ENCODE measurements around the gene DAPK2. TPM values are rescaled to one million over a fixed set of nuclear protein-coding genes. Genes with fewer than 3 reads are reported as not detected.

The DAPK2 gene
- total RNA-seq, 2 donors from 2014 or later, result 6.1 to 10.6 TPM

DNA sequence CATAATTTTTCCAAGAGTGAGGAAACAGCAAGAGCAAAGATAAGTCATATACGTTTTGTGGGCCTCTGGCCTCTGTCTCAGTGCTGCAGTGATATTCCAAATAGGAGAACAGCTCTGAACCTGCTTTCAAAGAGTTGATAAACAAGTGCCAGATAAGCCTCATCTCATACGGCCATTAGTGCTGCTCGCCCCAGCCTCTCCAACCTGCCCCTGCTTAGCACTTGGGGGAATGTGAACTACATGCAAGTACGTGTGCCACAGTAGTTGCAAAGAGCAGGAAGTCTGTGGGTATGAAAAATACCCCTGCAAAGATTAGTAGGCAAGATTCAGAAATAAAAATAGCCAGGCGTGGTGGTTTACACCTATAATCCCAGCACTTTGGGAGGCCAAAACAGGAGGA lies 14.0 kb downstream of the DAPK2 start:
- Histone ChIP-seq H3K27me3 (replicated peaks; ENCODE audit: insufficient read depth) (no peaks in the 10 kb centered on the region), H3K9me3 (no peaks in the 10 kb centered on the region), H3K36me3 (no peaks in the 10 kb centered on the region), H3K27ac (no peak overlapping the region), H3K4me1 (ENCODE audit: control insufficient read depth in 1 of 2, low read depth in 2 of 2) (no peaks in the 10 kb centered on the region), H3K4me3 (no peak overlapping the region)
- DNase-seq (ENCODE audit: low spot score), result no peak
- no peak for ATAC-seq (ENCODE audit: insufficient number of reproducible peaks, low FRiP score, low read depth)
- TF ChIP-seq, protein P1, sequence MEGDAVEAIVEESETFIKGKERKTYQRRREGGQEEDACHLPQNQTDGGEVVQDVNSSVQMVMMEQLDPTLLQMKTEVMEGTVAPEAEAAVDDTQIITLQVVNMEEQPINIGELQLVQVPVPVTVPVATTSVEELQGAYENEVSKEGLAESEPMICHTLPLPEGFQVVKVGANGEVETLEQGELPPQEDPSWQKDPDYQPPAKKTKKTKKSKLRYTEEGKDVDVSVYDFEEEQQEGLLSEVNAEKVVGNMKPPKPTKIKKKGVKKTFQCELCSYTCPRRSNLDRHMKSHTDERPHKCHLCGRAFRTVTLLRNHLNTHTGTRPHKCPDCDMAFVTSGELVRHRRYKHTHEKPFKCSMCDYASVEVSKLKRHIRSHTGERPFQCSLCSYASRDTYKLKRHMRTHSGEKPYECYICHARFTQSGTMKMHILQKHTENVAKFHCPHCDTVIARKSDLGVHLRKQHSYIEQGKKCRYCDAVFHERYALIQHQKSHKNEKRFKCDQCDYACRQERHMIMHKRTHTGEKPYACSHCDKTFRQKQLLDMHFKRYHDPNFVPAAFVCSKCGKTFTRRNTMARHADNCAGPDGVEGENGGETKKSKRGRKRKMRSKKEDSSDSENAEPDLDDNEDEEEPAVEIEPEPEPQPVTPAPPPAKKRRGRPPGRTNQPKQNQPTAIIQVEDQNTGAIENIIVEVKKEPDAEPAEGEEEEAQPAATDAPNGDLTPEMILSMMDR (IDR thresholded peaks at IDR 0.05), result no peak

DNA sequence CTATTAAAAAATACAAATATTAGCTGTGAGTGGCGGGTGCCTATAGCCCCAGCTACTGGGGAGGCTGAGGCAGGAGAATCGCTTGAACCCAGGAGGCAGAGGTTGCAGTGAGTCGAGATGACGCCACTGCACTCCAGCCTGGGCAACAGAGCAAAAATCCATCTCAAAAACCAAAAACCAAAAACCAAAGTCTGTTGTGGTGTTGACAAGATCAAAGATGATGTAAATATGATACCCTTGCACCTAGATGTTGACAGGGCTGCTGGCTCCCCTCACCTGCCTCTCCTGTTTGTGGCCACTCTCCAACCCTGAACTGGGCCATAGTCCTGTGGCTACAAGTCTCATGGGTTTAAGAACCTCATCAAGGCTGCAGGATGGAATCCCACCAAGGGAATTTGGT lies 16.2 kb downstream of the DAPK2 start:
- Histone ChIP-seq H3K36me3 (no peaks in the 10 kb centered on the region), H3K9me3 (no peaks in the 10 kb centered on the region), H3K27me3 (replicated peaks; ENCODE audit: insufficient read depth) (no peaks in the 10 kb centered on the region), H3K4me1 (ENCODE audit: control insufficient read depth in 1 of 2, low read depth in 2 of 2) (no peaks in the 10 kb centered on the region), H3K27ac (no peak overlapping the region), H3K4me3 (no peak overlapping the region)
- no peak for DNase-seq (ENCODE audit: low spot score)
- no peak for ATAC-seq (ENCODE audit: insufficient number of reproducible peaks, low FRiP score, low read depth)
- TF ChIP-seq, protein P1 (IDR thresholded peaks at IDR 0.05), result no peak

DNA sequence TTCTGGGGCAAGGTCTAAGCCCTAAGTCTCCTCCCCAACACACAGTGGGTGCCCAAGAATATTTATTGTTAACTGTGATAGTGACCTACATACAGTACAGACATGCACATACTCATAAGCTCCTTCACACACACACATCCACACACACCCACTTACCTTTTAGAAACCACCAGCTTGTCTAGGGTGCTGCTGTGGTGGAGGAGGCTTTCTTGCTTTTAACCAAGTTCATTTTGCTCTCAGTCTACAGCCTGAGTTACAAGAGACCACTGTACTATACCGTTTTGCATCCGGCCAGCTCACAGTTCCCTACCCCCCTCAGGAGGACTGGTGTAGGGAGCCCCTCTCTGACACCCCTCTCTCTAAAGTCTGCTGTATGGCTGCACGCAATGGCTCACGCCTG lies 16.7 kb downstream of the DAPK2 start:
- ATAC-seq (ENCODE audit: insufficient number of reproducible peaks, low FRiP score, low read depth) (no peak), DNase-seq (ENCODE audit: low spot score) (no peak)
- no peak overlapping the region for H3K27ac ChIP-seq
- H3K4me3 ChIP-seq, result no peak overlapping the region
- no peaks in the 10 kb centered on the region for H3K27me3 ChIP-seq (replicated peaks; ENCODE audit: insufficient read depth)
- no peaks in the 10 kb centered on the region for H3K9me3 ChIP-seq
- no peaks in the 10 kb centered on the region for H3K36me3 ChIP-seq
- no peaks in the 10 kb centered on the region for H3K4me1 ChIP-seq (ENCODE audit: control insufficient read depth in 1 of 2, low read depth in 2 of 2)
- TF ChIP-seq, protein P1 (IDR thresholded peaks at IDR 0.05), result no peak

DNA sequence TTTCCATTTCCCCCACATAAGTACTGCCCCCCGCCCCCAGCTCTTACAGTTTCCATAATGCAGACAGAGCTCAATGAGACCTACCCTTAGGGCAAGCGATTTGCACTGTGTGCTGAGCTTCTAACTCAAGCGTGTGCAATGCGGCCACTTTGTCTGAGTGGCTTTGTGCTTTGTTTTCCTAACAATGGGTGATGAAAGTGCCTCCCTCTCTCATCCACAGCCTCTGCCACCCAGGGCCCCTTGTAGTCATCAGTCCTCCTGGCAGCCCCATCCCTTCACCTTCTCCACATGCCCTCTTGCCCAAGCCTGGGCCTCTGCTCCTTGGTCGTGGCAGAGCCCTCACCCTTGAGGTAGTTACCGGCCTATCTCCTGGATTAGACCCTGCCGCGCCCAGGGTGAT lies 17.2 kb downstream of the DAPK2 start:
- DNase-seq (ENCODE audit: low spot score) (no peak), ATAC-seq (ENCODE audit: insufficient number of reproducible peaks, low FRiP score, low read depth) (no peak)
- Histone ChIP-seq H3K4me1 (ENCODE audit: control insufficient read depth in 1 of 2, low read depth in 2 of 2) (no peaks in the 10 kb centered on the region), H3K9me3 (no peaks in the 10 kb centered on the region), H3K27ac (no peak overlapping the region), H3K27me3 (replicated peaks; ENCODE audit: insufficient read depth) (no peaks in the 10 kb centered on the region), H3K4me3 (no peak overlapping the region), H3K36me3 (no peaks in the 10 kb centered on the region)
- TF ChIP-seq, protein P1 (IDR thresholded peaks at IDR 0.05), result no peak

DNA sequence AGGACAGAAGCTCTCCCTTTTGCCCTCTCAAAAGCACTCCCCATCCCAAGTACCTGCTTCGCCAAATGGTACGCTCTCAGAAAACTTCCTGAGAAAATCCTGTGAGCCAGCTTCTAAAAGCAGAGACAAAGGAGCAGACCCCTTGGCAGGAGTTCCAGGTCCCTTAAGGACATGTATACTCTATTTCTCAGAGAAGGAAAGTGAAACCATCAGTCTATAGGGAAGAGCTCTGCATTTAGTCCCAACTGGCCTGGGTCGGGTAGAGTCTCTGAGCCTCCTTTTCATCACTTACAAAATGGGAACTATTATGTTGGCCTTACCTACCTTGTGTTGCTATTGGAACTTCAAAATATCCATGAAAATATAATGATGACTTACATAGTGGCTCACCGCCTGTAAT lies 19.7 kb downstream of the DAPK2 start:
- DNase-seq (ENCODE audit: low spot score), result no peak
- Histone ChIP-seq H3K9me3 (no peaks in the 10 kb centered on the region), H3K4me3 (no peak overlapping the region), H3K4me1 (ENCODE audit: control insufficient read depth in 1 of 2, low read depth in 2 of 2) (no peaks in the 10 kb centered on the region), H3K27ac (no peak overlapping the region), H3K36me3 (no peaks in the 10 kb centered on the region), H3K27me3 (replicated peaks; ENCODE audit: insufficient read depth) (no peaks in the 10 kb centered on the region)
- no peak for ATAC-seq (ENCODE audit: insufficient number of reproducible peaks, low FRiP score, low read depth)
- TF ChIP-seq, protein P1 (IDR thresholded peaks at IDR 0.05), result no peak

Measured in thoracic aorta (tissue), 2 donors.